ENCODE data around the gene MTA2.

Gene MTA2

GRCh38 chr11:62612366-62613290 lies 11.0 kb upstream of the MTA2 start, which contains the start of the genes EML3 and ROM1:
Gene EML3 (minus strand): TSS chr11:62612775. CDS start chr11:62612457, 318 bp downstream.
Gene ROM1 (plus strand): TSS chr11:62613257. CDS start chr11:62613282, 25 bp downstream.
- peak; percentile 85 for DNase-seq

GRCh38 chr11:62611705-62612365 lies 10.2 kb upstream of the MTA2 start:
- DNase-seq = peak; percentile 52

DNA sequence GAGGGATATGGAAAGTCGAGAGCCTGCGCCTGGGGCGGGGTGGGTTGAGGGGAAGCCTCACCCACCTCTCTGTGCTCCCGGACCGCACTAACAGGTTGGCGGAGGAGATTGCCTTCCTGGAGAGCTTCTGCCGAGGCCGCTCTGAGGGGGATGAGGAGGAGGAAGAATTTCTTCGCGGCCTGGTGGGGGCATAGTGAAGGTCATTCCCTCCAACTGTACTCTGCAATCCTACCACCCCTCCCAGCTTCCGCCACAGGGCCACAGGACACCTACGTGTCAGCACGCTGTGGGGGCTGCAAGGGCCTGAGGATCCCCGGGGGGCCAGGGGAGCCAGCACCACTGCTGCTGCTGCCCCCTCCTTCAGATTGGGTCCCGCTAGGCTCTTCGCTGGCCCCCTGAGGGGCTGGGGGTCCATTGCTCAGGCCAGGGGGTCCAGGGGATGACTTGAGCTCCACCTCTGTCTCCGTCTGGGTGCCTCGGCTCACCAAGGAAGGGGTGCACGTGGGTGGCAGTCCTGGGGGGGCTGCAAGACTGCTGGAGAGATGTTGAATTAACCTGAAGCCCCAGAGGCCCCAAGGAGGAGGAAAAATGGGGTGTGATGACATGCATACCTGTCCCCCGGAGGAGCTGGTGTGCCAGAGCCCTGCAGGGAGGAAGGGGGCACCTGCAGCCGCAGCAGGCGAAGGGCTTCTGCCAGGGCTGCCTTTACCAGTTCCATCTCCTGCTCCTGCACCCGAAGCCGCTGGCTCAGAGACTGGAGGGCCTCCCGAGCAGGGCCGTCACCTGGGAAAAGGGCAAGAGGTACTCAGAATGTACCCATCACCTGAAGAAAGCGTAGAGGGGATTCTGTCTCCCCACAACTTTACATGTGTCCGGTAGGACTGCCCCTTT lies 9.4 kb upstream of the MTA2 start:
- DNase-seq = no peak

- DNase-seq = no peak
Observed at GRCh38 chr11:62610403-62610802, 8.7 kb upstream of the MTA2 start.

- DNase-seq = no peak
Observed at GRCh38 chr11:62608776-62609175, 7.1 kb upstream of the MTA2 start.

GRCh38 chr11:62607714-62608113 lies 6.0 kb upstream of the MTA2 start:
- no peak for DNase-seq

DNA sequence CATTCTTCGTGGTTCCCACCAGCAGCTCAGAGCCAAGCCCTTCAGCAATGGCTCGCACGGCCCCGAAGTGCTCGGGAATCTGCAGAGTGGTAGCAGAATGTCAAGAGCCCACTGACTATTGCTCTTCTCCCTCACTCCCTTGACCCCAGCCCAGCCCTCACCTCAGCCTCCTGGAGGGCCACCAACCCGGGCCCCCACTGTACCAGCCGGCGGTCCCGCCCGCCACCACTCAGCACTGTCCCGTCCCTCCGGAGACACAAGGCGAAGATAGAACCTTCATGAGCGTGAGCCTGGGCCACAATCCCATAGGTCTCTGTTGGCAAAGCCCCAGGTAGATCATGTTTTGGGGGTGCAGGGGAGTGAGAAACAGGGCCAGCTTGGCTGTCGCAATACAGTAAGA lies 4.2 kb upstream of the MTA2 start:
- no peak for DNase-seq

DNA sequence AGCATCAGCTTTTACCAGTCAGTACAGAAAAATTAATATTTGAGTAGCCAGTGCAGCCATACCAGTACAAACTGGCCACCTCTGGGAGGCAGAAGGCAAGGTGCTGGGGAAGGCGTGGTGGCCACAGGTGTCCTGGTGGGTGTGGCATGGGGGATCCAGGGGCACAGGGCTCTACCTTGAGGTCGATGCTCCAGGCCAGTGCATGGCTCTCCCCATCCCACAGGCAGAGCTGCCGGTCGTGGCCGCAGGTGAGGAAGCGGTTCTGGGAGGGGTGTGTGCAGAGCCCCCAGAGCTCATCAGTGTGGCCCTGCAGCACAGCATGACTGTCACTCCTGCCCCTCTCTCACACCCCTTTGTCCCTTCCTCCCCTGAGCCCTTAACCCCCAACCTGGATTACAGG lies 3.8 kb upstream of the MTA2 start:
- DNase-seq = no peak

GRCh38 chr11:62604460-62605120 lies 2.9 kb upstream of the MTA2 start:
- DNase-seq = no peak

DNA sequence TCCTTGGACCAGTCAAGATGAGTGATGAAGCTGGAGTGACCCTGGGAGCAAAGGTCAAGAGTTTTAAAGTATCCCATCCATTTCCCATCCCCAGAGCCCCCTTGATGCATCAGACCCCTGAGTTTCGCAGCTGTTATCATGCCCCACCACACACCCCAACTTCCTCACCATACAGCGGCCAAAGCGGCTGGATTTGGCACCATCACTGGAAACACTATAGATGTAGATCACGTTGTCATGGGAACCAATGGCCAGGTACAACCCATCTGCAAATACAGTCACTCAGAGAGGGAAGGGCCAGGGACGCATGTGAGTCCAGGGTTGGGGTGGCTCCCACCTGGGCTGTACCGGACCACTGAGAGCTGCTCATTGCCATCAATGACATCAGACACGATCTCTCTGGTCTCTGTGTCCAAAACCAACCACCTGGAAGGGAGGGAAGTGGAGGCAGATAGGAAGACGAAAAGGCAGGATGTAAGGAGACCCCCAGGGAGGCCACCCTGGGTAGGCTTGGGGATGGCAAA lies 2.2 kb upstream of the MTA2 start:
- DNase-seq = no peak

- DNase-seq = no peak
Observed at GRCh38 chr11:62603072-62603408, 1.4 kb upstream of the MTA2 start.

- DNase-seq = no peak
Observed at GRCh38 chr11:62602141-62603071, 741 bp upstream of the MTA2 start.

GRCh38 chr11:62601122-62601371 lies 618 bp downstream of the MTA2 start:
- no peak for DNase-seq

- DNase-seq = no peak
Observed at GRCh38 chr11:62600367-62601121, 1.1 kb downstream of the MTA2 start.

DNA sequence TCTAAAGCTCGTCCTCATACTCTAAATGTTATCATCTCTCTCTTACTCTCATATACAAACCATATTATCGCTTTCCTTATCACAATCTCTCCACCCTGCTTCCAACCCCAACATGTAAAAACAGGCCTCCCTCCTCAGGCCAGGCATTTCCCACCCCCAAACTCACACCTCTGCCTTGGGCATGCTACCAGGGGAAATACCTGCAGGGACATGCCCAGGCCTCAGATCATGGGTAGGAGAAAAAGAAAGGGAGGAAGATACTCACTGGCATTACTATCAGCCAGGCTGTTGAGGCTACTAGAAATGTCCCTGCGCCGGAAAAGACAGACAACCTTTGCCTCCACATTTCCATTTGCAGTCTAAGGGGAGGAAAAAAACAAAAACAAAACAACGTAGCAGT lies 1.8 kb downstream of the MTA2 start:
- no peak for DNase-seq

- peak; percentile 89 for DNase-seq
Observed at GRCh38 chr11:62599069-62599696, 2.5 kb downstream of the MTA2 start.

GRCh38 chr11:62595124-62595523 lies 6.5 kb downstream of the MTA2 start:
- DNase-seq = no peak

- DNase-seq = peak; percentile 73
Observed at GRCh38 chr11:62593434-62594044, 8.1 kb downstream of the MTA2 start.

GRCh38 chr11:62592989-62593421 lies 8.7 kb downstream of the MTA2 start:
- no peak for DNase-seq

Data from stimulated activated CD4-positive, alpha-beta T cell treated with anti-CD3 and anti-CD28 coated beads, Interleukin-12 subunit alpha, Interleukin-12 subunit beta, amount 100 ng/mL, for 4 hours (primary cell).